GM19238 (cell line): ENCODE data around the gene SERPINB11.
"Not testable (repeated sequence)": the region's sequence is repeated elsewhere in the genome, so short reads cannot be mapped to it uniquely, and the experiment has no call there.

Experiments
- DNase-seq: peaks from one replicate; pipeline ENCODE4 v3.0.0; 2011; ENCODE audit warnings: low spot score; ENCODE audit not compliant: insufficient read length

SERPINB11 gene

GRCh38 chr18:63702660-63703059, at the start of gene SERPINB11:
TSS of gene SERPINB11 (plus strand) at chr18:63702960. CDS start at chr18:63710194, 7,234 bp downstream.
- DNase-seq: no peak

- not testable (repeated sequence) for DNase-seq
Measured at GRCh38 chr18:63658920-63659319, 43.8 kb upstream of the SERPINB11 start.

DNA sequence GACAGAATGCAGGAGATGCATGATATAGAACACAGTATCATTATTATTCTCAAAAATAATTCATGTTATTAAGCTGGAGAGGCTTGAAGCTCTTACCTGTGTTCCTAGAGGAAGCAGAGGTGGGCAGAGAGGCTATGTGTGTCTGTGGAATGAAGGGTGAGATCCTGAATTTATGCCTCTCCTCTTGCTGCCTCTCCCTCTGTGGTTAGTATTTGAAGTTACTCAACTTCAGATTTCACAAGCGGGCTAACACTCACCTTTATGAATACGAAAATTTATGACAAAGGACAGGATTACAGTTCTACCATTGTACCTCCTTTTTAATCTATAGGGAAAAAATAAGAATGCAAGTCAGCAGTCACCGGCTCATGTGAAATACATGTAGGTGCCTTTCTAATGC, 41.0 kb upstream of the SERPINB11 start, which contains the start of gene SERPINB3:
Gene SERPINB3, minus strand, starts transcription at position 144 of the 400 bp plus-strand sequence. CDS start 677 bp downstream, outside the sequence.
- not testable (repeated sequence) for DNase-seq

GRCh38 chr18:63664571-63664970, 38.2 kb upstream of the SERPINB11 start:
- no peak for DNase-seq

- peak; percentile 1 for DNase-seq
Measured at GRCh38 chr18:63676526-63677323, 26.0 kb upstream of the SERPINB11 start.

GRCh38 chr18:63677500-63678225, 25.1 kb upstream of the SERPINB11 start:
- no peak for DNase-seq

GRCh38 chr18:63679820-63680606, 22.7 kb upstream of the SERPINB11 start:
- no peak for DNase-seq

- DNase-seq: no peak
Measured at GRCh38 chr18:63681449-63682340, 21.1 kb upstream of the SERPINB11 start.

- DNase-seq: no peak
Measured at GRCh38 chr18:63683152-63683551, 19.6 kb upstream of the SERPINB11 start.

- DNase-seq: no peak
Measured at GRCh38 chr18:63683890-63684289, 18.9 kb upstream of the SERPINB11 start.

DNA sequence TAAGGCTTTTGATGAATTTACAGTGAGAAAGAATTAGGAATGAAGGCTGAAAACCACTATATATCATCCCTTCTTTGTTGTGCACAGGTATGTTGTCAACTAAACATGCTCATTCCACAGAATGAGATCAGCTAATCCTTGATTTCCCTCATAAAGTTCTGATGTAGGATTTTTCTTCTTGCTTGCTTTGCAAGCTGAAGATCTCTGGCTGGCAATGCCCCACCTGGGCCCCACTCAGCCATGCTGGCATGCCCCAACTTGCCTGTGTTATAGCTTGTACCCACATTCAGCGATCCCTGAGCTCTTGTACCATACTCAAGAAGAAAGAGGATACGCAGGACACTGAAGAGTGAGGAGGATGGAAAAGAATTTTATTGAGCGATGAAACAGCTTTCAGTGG, 18.0 kb upstream of the SERPINB11 start:
- DNase-seq: no peak

GRCh38 chr18:63686871-63687270, 15.9 kb upstream of the SERPINB11 start:
- no peak for DNase-seq

DNA sequence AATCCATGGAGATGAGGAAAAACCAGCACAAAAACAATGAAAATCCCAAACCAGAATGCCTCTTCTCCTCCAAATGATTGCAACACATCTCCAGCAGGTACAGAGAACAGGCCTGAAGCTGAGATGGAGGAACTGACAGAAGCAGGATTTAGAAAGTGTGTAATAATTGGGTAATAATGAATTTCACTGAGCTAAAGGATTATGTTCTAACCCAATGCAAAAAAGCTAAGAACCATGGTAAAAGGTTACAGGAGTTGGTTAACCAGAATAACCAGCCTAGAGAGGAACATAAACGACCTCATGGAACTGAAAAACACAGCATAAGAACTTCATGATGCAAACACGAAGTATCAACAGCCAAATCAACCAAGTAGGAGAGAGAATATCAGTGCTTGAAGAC, 13.7 kb upstream of the SERPINB11 start:
- DNase-seq: no peak

GRCh38 chr18:63697097-63697660, 5.6 kb upstream of the SERPINB11 start:
- no peak for DNase-seq

- no peak for DNase-seq
Measured at GRCh38 chr18:63700501-63700900, 2.3 kb upstream of the SERPINB11 start.

DNA sequence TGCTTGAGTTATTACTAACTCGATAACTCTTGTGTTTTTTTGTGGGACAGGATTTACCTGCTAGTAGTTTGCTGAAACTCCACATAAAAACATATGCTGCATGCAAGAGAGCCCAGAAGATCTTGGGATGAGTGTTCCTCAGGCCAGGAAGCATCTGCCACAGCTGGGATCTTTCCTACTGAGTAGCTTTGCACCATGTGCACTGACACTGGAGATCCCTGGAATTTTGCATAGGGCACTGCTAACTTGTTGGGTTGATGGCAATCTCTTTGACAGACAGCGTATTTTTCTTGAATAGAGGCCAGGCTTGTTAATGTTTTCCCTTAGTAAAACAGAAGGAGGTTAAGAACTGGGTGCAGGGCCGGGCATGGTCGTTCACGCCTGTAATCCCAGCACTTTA, 808 bp upstream of the SERPINB11 start:
- no peak for DNase-seq

DNA sequence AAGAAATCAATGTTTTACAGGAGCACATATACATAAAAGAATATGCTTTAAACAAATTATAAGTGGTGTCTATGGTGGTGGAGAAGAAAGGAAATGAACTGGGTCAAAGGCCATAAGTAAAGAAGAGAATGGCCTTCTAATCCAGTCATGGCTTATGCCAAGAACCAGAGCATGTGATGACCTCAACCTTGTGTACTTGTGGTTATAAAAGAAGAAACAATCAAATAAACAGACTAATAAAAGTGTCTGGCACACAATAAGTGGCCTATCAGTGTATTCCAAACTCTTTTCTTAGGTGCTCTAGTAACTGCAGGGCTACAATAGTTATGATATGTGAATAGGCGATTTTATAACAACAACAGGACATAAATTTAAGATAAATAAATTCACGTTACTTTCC, 2.6 kb downstream of the SERPINB11 start:
- DNase-seq: no peak

GRCh38 chr18:63707816-63708215, 5.1 kb downstream of the SERPINB11 start:
- no peak for DNase-seq

DNA sequence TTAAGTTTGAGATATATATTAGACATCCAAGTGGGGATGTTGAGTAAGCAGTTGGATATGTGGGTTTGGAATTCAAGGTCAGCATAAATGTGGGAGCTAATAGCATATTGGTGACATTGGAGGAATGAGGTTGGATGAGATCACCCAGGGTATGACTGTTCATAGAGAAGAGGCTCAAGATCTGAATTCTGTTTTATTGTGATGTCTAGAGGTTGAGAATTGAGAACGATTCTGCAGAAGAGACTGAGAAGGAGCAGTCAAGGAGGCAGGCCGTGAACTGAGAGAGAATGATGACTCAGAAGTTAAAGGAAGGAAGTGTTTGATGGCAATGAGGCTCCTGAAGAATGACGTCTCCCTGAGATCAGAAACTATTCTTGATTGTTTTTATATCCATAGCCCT, 5.9 kb downstream of the SERPINB11 start:
- DNase-seq: no peak
